K562 (cell line): ENCODE data around the gene SERBP1. TPM values are rescaled to one million over a fixed set of nuclear protein-coding genes. Genes with fewer than 3 reads are reported as not detected.

ENCODE experiments used
- CBFB ChIP-seq: sonication (generic); formaldehyde crosslinking; IDR thresholded peaks from 2 replicates; pipeline ENCODE4 v1.4.0; 2020; ENCODE audit warnings: mild to moderate bottlenecking, missing genetic modification reagents
- CREB3L1 ChIP-seq: fragments of 450-650 bp; IDR thresholded peaks from 2 replicates; pipeline ENCODE4 v1.6.1; 2014; ENCODE audit warnings: low read depth, mild to moderate bottlenecking, moderate library complexity, borderline replicate concordance
- ESRRA ChIP-seq: fragments of 450-650 bp; IDR thresholded peaks from 2 replicates; pipeline ENCODE4 v1.6.1; 2014; ENCODE audit warnings: low read depth, mild to moderate bottlenecking, moderate library complexity, borderline replicate concordance
- ETV6 ChIP-seq, 3 experiments: fragments of 150-350 bp in 1 of 3; sonication (generic) in 1 of 3; formaldehyde crosslinking in 1 of 3; IDR thresholded peaks; 2 replicates each; pipeline versions ENCODE4 v1.6.1 to v1.8.0; 2014 to 2022; ENCODE audit warnings: borderline replicate concordance in 2 of 3, low read depth in 2 of 3, antibody characterized with exemption in 1 of 3, low read length in 1 of 3, mild to moderate bottlenecking in 1 of 3, missing genetic modification reagents in 1 of 3
- GATA2 ChIP-seq: sonication (generic); formaldehyde crosslinking; IDR thresholded peaks from 2 replicates; pipeline ENCODE4 v1.4.0; 2020; ENCODE audit warnings: mild to moderate bottlenecking, missing genetic modification reagents
- HDAC3 ChIP-seq: fragments of 450-650 bp; IDR thresholded peaks from 2 replicates; pipeline ENCODE4 v1.6.1; 2018; ENCODE audit warnings: borderline replicate concordance, mild to moderate bottlenecking, moderate library complexity; ENCODE audit not compliant: partially characterized antibody
- KLF16 ChIP-seq: IDR thresholded peaks from 2 replicates; pipeline ENCODE4 v1.6.1; 2016; ENCODE audit warnings: antibody characterized with exemption
- MEF2A ChIP-seq: IDR thresholded peaks from 2 replicates; pipeline ENCODE4 v1.6.1; 2011; ENCODE audit warnings: low read depth, mild to moderate bottlenecking, low read length, moderate library complexity; ENCODE audit not compliant: control insufficient read depth
- MEIS2 ChIP-seq: fragments of 450-650 bp; IDR thresholded peaks from 2 replicates; pipeline ENCODE4 v1.6.1; 2014; ENCODE audit warnings: mild to moderate bottlenecking; ENCODE audit not compliant: partially characterized antibody
- MITF ChIP-seq: IDR thresholded peaks from 2 replicates; pipeline ENCODE4 v1.6.1; 2014; ENCODE audit warnings: antibody characterized with exemption
- NFE2L1 ChIP-seq: fragments of 450-650 bp; IDR thresholded peaks from 2 replicates; pipeline ENCODE4 v1.6.1; 2016; ENCODE audit warnings: missing genetic modification characterization, low read depth, mild to moderate bottlenecking, missing compliant biosample characterization, moderate library complexity, borderline replicate concordance
- NKRF ChIP-seq: fragments of 450-650 bp; IDR thresholded peaks from 2 replicates; pipeline ENCODE4 v1.6.1; 2016; ENCODE audit warnings: borderline replicate concordance
- PHF8 ChIP-seq: fragments of 200-600 bp; sonication (generic); IDR thresholded peaks from 2 replicates; pipeline ENCODE4 v1.6.1; 2012; ENCODE audit warnings: mixed run types, mild to moderate bottlenecking, inconsistent platforms, low read length, moderate library complexity, borderline replicate concordance
- RBBP5 ChIP-seq: fragments of 200-600 bp; sonication (generic); IDR thresholded peaks from 2 replicates; pipeline ENCODE4 v1.6.1; 2012; ENCODE audit warnings: borderline replicate concordance, mild to moderate bottlenecking, low read length, control low read depth, inconsistent platforms; ENCODE audit not compliant: insufficient read depth, poor library complexity, severe bottlenecking
- RUNX1 ChIP-seq: sonication (generic); IDR thresholded peaks from 2 replicates; pipeline ENCODE4 v1.6.1; 2016; ENCODE audit warnings: antibody characterized with exemption, low read depth
- SMAD3 ChIP-seq: fragments of 450-650 bp; formaldehyde crosslinking; conservative IDR thresholded peaks from 2 replicates; pipeline ENCODE4 v1.4.0; 2020; ENCODE audit warnings: mild to moderate bottlenecking
- SMARCE1 ChIP-seq: fragments of 450-650 bp; IDR thresholded peaks from 2 replicates; pipeline ENCODE4 v1.7.1; 2016; ENCODE audit warnings: mild to moderate bottlenecking
- SRF ChIP-seq, 2 experiments: fragments of 250-450, 450-650 bp in 1 of 2; sonication (Bioruptor Pico) in 1 of 2; sonication (generic) in 1 of 2; formaldehyde crosslinking; IDR thresholded peaks; 2 replicates each; pipeline versions ENCODE4 v1.5.0 to v1.5.1; 2020 to 2022; ENCODE audit warnings: mild to moderate bottlenecking in 1 of 2, missing genetic modification reagents in 1 of 2
- TRIM24 ChIP-seq, 2 experiments: fragments of 450-650 bp; IDR thresholded peaks; 2 replicates each; pipeline ENCODE4 v1.6.1; 2016
- XRCC5 ChIP-seq: fragments of 200-400 bp; formaldehyde crosslinking; IDR thresholded peaks from 2 replicates; pipeline ENCODE4 v1.6.1; 2017; ENCODE audit warnings: low read depth, mild to moderate bottlenecking, low read length
- ZKSCAN8 ChIP-seq: fragments of 200-800 bp; sonication (Bioruptor generic); IDR thresholded peaks from 2 replicates; pipeline ENCODE4 v1.6.1; 2016; ENCODE audit warnings: missing genetic modification characterization, missing compliant biosample characterization
- ZNF644 ChIP-seq: fragments of 200-800 bp; sonication (Bioruptor generic); IDR thresholded peaks from 2 replicates; pipeline ENCODE4 v1.6.1; 2016; ENCODE audit warnings: low read depth, missing genetic modification characterization, missing compliant biosample characterization
- polyA plus RNA-seq, 8 experiments: library from polyadenylated mRNA; depleted of rRNA in 4 of 8; stranded (reverse) in 5 of 8; unstranded in 3 of 8; fragments of >200 nt; fragmentation: Nextera tagmentation in 2 of 8; fragmentation: Illumina TruSeq in 1 of 8; extraction: Ambion mirVana in 2 of 8; extraction: Trizol in 1 of 8; gene quantifications; 2 replicates each; pipeline versions ENCODE4 v1.2.1 to v1.2.3, GENCODE V29; 2011 to 2014; ENCODE audit warnings: inconsistent platforms in 1 of 8, missing spikeins in 1 of 8
- total RNA-seq, 7 experiments: library from RNA; depleted of rRNA in 6 of 7; stranded (reverse); fragments of >200 nt in 6 of 7; fragmentation: Illumina TruSeq in 2 of 7; extraction: Trizol in 2 of 7; gene quantifications; 2 replicates each; pipeline versions ENCODE4 v1.2.1 to v1.2.3, GENCODE V29; 2011 to 2021; ENCODE audit warnings: low replicate concordance in 1 of 7

The SERBP1 gene
- total and polyA plus RNA-seq, 9 of the 15 experiments (the other 6 are each of a cell fraction or from before 2014, with no cell fraction given), result 79.9 to 761 (median 464) TPM

GRCh38 chr1:67479146-67479891, 49.1 kb upstream of the SERBP1 start (continued):
- TF ChIP-seq RBBP5 (peak; percentile 57), SMAD3 (CRISPR knock-in tag) (0 out of 2 replicates have a peak, but pooled peaks have one; percentile 29), MITF (no peak), MEF2A (no peak), CBFB (peak; percentile 82), NFE2L1 (no peak), XRCC5 (peak; percentile 56; the same call in 1 of the 2 replicates), ZNF644 (tag) (0 out of 2 replicates have a peak, but pooled peaks have one; percentile 13), SMARCE1 (peak; percentile 72; the same call in 1 of the 2 replicates), NKRF (peak; percentile 64; the same call in 1 of the 2 replicates), KLF16 (peak; percentile 76; the same call in 1 of the 2 replicates), CREB3L1 (peak; percentile 38; the same call in 1 of the 2 replicates), HDAC3 (peak; percentile 67), TRIM24 (IDR thresholded peaks at IDR 0.05) (peak; percentile 51 to 77; a peak in 3 of 4 replicates), MEIS2 (peak; percentile 84), ESRRA (peak; percentile 58; the same call in 1 of the 2 replicates), SRF (CRISPR knock-in tag; IDR thresholded peaks at IDR 0.05) (peak in 1 of 2 experiments; percentile 61; a peak in 1 of 4 replicates), ZKSCAN8 (peak; percentile 61; the same call in 1 of the 2 replicates), RUNX1 (no peak), GATA2 (peak; percentile 85), ETV6 (IDR thresholded peaks at IDR 0.05; ENCODE audit: borderline replicate concordance in 1 of 2, low read depth in 2 of 2, low read length in 1 of 2) (no peak), ETV6 (CRISPR knock-in tag; IDR thresholded peaks at IDR 0.05; ENCODE audit: borderline replicate concordance) (no peak), PHF8 (0 out of 2 replicates have a peak, but pooled peaks have one; percentile 4)
